Activated CD8-positive, alpha-beta memory T cell treated with anti-CD3 and anti-CD28 coated beads, Interleukin-2, amount 50 U/mL, for 24 hours (primary cell): ENCODE results near the gene C11orf54.
A peak's percentile ranks its signal among the peaks of the same experiment; 100 is the strongest.
"Not testable (repeated sequence)": the region's sequence is repeated elsewhere in the genome, so short reads cannot be mapped to it uniquely, and the experiment has no call there.

Experiments
- DNase-seq: peaks from one replicate; pipeline ENCODE4 v3.0.0-alpha.2; 2020; ENCODE audit errors: extremely low read depth

Gene C11orf54

DNA sequence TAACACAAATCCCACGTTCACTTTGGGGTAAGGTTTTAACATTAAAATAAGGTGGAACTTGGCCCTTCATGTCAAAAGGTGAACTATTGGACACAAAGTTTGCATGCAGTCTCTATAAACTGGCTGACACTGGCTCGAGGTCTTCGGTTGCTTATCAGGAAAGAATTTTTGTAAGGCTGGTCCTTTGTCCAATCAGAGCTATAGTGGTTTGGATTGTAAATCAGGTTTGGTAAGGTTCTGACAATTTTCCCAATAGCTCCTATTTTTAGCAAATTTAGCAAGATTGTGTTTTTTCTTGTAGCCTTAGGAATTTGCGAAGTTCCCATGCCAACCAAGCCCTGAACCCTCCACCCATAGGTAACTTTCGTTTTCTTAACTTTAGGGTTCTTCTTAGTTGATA, 25.0 kb downstream of the C11orf54 start:
- no peak for DNase-seq

DNA sequence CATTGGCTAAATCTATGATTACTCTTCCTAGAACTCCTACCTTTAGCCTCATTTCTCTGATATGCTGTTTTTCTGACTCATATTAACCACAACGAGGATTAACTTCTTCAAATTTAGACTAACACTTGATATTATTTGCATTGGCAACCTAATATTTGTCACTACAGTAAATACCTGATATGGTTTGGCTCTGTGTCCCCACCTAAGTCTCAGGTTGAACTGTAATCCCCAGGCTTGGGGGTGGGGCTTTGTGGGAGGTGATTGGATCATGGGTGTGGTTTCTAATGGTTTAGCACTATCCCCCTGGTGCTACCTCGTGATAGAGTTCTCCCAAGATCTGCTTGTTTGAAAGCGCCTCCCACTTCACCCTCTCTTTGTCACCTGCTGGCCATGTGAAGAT, 25.5 kb downstream of the C11orf54 start:
- DNase-seq: no peak

DNA sequence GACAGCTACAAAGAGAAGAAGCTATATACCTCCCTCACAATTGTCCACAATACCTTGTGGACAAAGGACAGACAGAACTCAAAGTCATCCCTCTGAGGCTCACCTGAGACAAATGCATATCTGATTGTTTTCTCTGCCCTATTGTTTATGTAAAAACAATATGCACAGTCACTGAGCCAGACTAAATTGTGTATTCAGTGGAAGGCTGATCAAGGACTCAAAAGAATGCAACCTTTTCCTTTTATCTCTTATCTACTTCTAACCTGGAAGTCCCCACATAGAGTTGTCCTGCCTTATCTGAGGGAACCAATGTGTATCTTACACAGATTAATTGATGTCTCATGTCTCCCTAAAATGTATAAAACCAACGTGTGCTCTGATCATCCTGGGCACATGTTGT, 28.7 kb downstream of the C11orf54 start:
- no peak for DNase-seq

DNA sequence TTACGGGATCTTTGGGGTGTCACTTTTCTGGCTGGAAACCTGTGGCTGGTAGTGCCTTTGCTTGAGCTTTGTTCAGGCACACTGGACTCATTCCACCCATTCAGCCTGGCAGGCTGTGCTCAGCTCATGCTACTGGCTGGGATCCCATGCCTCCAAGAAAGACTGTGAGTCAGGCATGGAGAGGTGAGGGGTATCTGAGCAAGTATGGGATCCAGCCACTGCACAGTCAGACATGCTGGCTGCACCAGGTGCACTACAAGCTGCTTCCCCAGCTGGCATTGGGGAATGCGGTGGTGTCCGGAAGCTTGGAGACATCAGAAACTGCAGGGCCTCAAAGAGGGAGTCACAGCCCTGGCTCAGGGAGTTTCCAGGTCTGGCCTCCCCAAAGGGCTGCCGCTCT, 30.7 kb downstream of the C11orf54 start:
- no peak for DNase-seq

DNA sequence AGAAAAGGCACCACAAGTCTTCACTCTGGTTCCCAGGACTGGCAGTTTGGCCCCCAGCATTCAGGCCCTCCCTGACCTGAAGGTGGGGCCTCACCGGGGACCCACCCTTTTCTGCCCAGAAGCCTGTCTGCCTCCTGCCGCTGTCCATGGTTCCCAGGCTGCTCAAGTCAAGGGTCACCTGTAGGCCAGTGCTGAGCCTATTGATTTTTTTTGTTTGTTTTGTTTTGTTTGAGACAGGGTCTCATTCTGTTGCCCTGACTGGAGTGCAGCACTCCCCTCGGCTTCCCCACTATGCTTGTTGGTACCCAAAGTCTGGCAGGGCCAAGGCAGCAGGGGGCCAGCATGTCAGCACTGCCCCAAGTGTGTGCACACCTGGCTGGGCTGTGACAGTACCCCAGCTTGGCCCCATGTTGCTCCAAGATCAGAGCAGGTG, 31.6 kb downstream of the C11orf54 start:
- DNase-seq: no peak

DNA sequence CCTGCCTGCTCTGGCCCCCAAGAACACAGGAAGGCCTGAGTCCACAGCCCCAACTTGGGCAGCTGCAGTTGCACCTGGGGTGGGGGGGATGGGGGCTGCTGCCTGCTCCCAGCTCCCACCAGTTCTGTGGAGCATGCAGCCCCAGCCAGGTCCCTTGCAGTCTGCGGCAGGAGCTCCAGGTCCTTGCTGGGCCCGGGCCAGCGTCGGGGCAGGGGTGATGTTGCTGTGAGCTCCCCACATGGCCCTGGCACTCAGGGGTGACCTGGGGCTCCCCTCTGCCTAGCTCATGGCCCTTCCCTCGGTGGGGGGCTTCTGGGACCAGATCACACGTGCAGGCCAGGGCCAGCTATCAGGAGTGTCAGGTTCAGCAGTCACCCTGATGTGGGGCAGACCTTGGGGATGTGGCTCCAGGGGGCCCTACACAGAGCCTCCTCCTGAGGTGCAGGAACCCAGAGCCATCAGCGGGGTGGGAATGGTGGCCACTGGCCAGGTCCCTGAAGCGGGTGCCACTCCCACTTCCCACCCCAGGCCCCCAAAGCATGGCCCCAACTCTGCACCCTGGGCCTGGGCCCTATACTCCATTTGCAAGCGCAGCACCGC, 32.2 kb downstream of the C11orf54 start:
- no peak for DNase-seq

DNA sequence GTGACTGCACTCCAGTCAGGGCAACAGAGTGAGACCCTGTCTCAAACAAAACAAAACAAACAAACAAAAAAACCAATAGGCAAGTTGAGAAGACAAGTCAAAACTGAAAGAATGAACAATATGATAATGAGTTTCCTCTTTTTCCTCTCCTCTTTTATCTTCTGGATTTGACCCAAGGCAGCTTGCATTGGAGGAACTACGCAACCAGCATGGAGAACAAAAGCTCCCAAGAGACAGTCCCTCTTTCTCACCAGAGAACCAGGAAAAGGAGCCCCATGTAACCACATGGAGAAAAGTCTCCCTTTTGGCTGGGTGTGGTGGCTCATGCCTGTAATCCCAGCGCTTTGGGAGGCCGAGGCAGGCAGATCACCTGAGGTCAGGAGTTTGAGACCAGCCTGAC, 33.1 kb downstream of the C11orf54 start:
- not testable (repeated sequence) for DNase-seq

DNA sequence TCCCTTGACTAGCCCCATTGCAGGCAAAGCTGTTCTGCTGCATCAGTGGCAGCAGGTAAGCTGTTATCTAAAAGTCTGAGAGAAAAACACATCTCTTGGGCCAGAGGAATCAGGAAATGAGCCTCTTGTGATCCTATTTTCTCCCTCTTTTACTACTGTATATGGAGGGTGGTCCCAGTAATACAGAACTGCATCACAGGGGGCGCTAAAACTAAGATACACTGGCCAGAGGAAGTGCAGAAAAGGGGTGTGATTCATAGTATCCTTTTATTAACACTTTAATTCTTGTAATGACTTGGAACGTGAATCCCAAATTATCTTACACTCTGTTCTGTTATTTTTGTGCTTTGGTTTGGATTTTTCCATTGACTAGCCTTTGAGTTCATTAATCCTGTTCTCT, 33.8 kb downstream of the C11orf54 start:
- no peak for DNase-seq

DNA sequence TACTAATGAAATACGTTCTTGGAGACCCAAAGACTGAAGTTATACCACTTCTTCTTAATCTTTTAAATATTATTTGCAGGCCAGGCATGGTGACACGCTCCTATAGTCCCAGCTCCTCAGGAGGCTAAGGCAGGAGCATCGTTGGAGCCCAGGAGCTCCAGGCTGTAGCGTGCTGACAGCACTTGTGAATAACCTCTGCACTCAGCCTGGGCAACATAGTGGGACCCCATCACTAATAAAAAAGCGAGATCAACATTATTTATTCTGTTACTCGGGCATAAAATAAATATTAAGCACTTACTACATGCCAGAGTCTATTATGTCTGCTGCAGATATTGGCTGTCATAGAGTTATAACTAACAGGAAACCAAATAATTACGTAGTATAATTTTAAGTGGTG, 41.9 kb downstream of the C11orf54 start:
- DNase-seq: no peak

DNA sequence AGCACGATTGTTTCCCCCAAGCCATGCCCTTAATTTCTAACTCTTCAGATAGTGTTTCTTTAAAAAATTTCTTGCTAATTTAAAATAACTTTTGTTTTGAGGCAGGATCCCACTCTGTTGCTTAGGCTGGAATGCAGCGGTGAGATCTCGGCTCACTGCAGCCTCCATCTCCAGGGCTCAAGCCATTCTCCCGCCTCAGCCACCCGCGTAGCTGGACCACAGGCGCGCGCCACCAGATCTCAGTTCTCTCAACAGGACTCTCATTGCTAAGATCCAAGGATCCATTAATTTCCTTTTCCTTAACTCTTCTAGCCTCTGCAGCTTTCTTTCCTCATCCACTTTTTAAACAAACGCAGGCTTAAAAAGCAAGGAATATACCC, 42.3 kb downstream of the C11orf54 start:
- DNase-seq: no peak

DNA sequence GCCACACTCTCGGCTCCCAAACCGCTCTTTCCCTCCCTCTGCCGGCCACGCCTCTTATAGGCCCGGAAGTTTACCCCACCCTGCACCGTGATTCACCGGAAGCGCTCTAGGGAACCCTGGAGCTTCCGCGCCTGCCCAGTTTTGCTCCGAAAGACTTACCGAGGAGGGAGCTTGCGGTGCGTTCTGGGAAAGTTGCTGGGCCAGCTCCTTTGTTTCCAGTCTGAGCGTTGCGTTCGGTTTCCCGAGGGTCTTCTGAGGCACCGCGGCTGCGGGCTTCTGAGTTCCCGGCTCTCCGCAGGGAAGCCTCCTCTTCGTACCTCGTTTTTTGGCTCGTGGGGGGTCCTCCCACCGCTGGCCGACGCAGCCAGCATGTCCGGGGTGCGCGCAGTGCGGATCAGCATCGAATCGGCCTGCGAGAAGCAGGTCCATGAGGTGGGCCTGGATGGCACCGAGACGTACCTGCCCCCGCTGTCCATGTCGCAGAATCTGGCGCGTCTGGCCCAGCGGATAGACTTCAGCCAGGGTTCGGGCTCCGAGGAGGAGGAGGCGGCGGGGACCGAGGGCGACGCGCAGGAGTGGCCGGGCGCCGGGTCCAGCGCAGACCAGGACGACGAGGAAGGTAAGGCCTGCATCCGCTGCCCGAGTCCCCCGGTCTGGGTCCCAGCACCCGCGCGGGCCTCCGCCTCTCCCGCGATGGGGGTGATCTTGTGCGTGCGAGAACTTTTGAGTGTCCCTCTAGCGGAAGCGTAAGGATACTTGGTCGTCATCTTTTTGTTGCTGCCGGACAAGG, 42.9 kb downstream of the C11orf54 start, which contains the start of gene MED17:
TSS of gene MED17 (plus strand) at position 138 of the 790 bp plus-strand sequence. CDS start at position 370, 232 bp downstream.
- DNase-seq: peak; percentile 80

DNA sequence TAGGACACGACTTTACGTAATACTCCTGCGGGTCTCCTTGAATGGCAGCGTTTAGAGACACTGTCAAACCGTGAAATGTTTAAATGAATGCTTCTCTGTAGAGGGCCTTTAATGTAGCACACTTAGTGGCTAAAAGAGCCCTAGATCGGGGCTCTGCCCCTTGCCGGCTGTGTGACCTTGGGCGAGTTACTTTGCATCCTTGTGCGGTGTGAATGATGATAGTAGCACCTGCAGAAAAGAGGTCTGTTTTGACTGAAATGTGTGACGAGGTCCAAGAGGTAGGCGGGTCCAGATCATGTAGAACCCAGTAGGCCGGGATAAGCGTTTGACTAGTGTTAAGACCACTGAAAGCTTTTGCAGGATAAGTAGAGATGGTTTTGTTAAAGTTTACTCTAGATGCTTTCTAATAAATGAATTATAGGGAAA, 43.5 kb downstream of the C11orf54 start:
- no peak for DNase-seq

DNA sequence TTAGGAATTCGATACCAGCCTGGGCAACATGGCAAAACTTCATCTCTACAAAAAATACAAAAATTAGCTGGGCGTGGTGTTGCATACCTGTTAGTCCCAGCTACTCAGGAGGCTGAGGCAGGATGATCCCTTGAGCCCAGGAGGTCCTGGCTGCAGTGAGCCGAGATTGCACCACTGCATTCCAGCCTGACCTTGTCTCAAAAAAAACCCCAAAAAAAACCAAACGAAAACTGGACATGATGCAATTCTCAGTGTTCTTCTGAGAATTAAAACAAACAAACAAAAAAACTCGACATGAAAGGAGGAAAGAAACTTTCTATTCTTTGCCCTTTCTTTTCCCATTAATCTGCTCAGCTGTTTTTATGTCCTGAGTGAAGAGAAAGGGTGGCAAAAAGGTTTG, 50.0 kb downstream of the C11orf54 start:
- no peak for DNase-seq

DNA sequence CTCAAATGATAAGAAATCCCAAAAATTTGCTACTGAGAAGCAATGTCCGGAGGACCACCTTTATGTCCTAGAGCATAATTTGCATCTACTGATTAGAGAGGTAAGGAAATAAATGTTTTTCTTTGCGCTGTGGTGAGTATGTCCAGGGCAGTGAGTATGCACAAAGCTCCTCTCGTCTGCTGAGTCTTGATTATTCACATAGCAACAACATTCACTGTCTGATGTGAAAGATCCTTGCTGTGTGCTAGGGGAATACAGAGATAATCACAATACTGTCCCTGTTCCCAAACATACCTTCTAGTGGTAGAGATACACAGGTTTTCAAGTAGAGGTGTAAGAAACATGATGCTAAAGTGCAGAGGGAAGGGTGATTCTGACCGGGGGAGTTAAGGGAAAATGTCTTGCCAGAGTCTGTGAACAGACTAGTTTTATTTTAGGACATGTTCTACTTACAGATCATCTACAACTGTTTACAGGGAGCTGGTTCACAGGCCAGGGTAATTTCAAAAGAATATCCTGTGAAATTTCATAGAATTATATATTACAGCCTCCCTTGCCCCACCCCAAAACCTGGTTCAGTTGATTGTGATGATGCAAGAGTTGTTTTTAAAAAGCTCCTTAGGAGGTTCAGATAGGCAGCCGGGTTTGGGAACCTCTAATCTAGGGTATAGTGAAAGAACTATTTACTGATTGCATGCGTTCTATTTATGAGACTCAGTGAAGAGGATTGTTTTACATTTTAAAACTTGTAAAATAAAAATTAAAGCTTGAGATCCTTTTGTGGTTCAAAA, 55.2 kb downstream of the C11orf54 start:
- DNase-seq: no peak

DNA sequence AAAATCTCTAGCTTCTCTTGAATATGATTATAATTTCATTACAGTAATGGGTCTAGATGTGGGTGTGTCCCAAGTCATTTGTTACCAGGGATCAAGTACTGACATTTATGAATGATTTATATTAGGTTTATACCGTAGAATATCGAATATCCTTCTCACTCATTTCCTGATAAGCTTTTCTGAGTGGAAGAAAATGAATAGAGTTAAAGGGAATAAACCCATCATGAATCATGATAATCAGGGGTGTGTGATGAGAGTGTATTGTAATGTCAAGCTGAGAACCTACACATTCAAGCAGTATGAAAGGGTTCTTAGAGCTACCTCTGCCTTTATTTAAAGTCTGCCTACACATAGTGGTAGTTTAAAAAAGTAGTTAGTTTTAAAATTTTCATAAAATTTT, 59.9 kb downstream of the C11orf54 start:
- DNase-seq: no peak

DNA sequence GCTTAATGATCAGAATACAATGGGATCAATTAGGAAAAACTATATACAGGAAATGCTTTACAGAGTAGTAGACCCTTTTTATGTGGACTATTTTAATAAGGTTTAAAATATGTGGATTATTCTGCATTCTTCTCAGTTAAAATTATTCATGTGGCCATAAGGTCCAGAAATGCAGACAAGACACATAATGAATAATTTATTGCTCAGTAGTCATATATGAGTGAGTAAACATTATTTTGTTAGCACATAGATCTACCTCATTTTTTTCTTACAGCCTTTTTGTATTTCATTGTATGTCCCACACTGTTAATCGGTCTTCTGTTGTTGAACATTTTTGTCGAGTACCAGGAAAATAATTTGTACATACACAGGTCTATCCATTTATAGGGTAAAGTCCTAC, 63.4 kb downstream of the C11orf54 start:
- DNase-seq: no peak

DNA sequence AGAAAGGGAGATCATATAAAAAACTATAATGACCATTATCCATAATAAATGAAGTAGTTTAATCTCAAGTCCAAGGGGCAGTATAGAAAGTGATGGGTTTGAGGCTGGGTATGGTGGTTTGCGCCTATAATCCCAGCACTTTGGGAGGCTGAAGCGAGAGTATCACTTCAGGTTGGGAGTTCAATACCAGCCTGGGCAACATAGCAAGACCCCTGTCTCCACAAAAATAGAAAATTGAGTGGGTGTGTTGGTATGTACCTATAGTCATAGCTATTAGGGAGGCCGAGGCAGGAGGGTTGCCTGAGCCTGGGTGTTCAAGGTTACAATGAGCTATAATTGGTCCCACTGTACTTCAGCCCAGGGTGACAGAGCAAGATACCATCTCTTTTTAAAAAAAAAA, 66.5 kb downstream of the C11orf54 start:
- no peak for DNase-seq

DNA sequence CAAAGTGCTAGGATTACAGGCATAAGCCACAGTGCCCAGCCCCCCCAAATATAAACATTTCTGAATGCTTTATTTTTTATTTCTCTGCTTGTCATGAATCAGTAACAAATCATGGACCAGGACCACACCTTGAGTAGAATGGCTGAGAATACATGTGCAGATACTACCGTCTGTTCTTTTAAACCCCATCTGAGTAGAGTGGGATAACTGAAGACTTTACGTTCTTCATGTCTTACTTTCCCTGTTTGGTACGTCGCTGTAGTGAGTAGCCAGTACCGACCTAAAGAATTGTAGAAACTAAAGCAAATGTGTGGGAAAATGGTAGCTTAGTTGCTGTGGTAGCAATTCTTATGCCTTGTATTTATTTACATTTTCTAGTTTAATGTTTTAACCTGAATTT, 72.5 kb downstream of the C11orf54 start:
- DNase-seq: no peak
